Measurements from ENCODE around the gene ATG14. TPM values are rescaled to one million over a fixed set of nuclear protein-coding genes. Genes with fewer than 3 reads are reported as not detected.
"Not testable (repeated sequence)": the region's sequence is repeated elsewhere in the genome, so short reads cannot be mapped to it uniquely, and the experiment has no call there.

Gene ATG14, protein sequence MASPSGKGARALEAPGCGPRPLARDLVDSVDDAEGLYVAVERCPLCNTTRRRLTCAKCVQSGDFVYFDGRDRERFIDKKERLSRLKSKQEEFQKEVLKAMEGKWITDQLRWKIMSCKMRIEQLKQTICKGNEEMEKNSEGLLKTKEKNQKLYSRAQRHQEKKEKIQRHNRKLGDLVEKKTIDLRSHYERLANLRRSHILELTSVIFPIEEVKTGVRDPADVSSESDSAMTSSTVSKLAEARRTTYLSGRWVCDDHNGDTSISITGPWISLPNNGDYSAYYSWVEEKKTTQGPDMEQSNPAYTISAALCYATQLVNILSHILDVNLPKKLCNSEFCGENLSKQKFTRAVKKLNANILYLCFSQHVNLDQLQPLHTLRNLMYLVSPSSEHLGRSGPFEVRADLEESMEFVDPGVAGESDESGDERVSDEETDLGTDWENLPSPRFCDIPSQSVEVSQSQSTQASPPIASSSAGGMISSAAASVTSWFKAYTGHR
- 10.9 and 19.4 TPM in 2 replicates for total RNA-seq

DNA sequence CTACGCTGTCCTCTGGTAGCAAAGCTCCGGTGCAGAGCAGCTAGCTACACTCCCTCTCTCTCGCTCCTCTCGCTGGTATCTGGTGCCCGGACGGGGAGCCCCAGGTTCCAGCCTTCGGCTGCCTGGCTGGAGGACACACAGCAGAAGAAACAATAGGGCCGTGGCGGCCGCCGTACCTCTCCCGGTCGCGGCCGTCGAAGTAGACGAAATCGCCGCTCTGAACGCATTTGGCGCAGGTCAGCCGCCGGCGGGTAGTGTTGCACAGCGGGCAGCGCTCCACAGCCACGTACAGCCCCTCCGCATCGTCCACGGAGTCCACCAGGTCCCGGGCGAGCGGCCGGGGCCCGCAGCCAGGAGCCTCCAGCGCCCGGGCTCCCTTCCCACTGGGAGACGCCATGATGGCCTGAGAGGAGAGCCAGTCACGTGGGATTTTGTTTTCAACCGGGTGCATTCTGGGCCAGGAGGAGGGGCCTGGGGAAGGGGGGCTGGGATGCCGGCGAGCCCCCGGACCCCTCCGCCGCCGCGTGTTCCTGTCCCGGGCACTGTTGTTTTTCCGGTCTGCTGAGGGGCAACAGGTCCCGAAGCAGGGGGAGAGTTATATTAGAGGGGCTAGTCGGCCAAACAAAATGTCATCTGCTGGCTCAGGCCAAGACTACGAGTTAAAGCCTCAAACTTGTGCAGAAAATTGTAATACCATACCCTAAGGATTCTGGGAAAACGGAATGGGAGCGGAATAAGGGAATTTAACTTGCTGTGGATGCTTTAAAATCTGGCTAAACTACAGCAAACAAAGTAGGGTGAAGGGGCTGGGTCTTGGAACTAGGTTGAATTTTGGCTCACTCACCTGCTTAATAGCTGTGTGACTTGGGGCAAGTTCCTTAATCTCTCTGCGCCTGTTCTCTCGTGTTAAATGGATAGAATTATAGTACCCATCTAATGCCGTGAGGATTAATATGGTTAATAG is at the start of gene ATG14:
TSS of gene ATG14 (minus strand) at position 405 of the 964 bp plus-strand sequence. CDS start at position 397, 8 bp downstream.
- DNase-seq (ENCODE audit: low read depth): peak; percentile 68

DNA sequence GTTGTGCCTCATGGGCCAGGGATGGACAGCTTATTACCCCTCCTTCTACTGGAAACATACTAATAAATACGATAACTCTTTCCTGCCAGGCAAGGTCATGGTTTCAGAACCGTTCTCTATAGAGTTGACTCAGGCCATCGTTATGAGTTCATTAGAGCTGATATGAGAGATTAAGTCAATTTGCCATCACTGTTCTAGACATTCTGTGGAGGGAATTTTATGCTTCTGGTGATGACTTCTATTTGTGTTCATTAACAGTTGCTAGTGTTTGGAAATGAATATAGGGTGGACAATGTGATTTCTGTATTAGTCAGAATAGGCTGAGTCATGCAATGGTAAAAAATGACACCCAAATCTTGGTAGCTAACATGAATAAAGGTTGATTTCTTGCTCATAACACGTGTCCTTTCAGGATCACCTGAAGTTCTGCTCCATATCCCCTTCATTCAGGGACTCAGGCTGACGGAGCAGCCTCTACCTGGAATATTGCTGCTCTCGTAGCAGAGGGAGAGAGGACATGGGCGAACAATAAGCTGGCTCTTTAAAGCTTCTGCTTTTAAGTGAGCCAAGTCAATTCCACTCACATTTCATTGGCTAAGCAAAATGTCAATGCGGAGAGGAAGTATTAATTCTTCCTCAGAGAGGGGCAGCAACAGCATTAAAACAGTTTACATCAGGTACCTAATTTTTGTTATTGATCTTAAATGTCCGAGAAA is 47.3 kb upstream of the ATG14 start:
- DNase-seq (ENCODE audit: low read depth): peak; percentile 79

DNA sequence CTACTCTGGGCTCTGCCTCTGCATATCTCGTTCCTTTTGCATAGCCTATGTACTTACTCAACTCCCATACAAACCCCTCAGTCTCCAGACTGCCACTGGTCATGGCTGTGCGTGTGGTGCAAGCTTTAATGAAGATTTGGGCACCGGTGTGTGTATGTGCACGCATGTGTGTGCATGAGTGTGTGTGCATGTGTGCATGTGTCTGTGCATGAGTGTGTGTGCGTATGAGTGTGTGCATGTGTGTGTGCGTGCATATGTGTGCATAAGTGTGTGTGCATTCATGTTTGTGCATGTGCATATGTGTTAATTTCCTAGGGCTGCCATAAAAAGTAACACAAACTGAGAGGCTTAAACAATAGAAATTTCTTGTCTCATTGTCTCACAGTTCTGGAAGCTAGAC is 45.9 kb upstream of the ATG14 start:
- DNase-seq (ENCODE audit: low read depth): no peak

DNA sequence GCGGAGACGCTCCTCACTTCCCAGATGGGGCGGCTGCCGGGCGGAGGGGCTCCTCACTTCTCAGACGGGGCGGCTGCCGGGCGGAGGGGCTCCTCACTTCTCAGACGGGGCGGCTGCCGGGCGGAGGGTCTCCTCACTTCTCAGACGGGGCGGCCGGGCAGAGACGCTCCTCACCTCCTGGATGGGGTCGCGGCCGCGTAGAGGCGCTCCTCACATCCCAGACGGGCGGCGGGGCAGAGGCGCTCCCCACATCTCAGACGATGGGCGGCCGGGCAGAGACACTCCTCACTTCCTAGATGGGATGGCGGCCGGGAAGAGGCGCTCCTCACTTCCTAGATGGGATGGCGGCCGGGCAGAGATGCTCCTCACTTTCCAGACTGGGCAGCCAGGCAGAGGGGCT is 44.8 kb upstream of the ATG14 start:
- DNase-seq (ENCODE audit: low read depth): not testable (repeated sequence)

DNA sequence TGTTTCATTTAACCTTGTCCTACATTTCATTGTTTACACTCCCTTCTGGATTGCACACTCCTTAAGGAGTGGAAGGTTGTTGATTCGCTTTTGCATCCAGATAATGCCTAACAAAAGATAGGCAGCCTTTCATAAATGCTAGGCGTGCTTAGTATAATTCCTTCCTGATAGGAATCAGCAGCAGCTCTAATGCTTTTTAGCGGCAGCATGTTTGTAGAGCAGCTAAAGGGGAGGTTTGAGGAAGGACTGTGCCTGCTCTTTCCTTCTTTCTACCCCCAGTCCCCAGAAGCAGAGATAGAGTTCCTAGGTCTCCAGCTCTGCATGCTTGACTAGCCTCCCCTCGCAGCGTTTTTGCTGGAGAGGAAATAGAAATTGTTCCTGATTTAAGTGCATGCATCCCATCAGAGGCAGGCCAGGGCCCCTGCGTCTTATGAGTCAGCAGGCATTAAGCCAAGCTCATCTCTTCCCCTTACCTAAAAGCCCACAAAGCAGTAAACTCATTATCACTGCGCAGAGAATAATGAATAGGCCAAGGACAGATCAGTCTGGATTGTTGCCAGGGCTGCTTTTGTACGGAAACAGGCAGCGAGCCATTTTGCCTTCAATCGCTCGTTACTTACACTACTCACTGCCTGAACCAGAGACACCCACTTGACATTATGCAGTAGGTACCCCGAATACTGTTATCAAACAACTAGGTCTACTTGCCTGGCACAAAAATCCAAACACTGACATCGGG is 42.8 kb upstream of the ATG14 start:
- DNase-seq (ENCODE audit: low read depth): peak; percentile 92

DNA sequence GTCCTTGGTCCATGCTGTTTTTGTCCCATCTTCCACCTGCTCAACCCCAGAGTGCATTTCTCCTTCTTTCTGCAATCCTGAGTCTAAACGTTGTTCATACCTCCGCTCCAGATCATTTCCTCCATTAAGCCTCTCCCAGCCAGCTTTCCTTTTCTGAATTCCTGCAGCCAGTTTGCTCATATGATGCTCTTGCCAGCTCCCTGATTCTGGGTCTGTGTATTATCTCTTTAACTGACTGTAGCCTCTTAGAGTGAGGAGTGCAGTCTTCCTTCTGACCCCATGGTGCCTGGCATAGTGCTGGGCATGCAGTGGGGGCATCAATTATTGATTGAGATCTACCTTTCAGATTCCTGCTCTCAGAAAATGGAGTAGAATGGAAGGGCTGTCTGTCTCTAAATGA is 40.3 kb upstream of the ATG14 start:
- no peak for DNase-seq (ENCODE audit: low read depth)

DNA sequence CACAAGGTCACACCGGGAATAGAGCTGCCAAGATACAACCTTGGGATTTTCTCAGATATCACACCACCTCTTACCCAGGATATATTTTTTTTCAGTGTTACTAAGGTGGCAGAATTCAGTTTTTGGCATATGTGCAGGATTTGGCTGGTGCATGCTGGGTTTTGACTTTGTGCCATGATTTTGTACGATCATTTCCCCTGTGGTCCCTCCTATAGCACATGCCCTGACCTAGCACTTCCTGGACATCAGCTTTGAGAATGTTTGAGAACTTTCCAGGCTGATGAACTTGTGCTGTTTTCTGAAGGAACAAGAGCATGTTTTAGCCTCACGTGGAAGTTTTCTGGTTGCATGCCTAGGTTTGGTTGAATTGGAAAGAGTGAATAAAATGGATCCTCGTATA is 39.8 kb upstream of the ATG14 start:
- DNase-seq (ENCODE audit: low read depth): peak; percentile 16

DNA sequence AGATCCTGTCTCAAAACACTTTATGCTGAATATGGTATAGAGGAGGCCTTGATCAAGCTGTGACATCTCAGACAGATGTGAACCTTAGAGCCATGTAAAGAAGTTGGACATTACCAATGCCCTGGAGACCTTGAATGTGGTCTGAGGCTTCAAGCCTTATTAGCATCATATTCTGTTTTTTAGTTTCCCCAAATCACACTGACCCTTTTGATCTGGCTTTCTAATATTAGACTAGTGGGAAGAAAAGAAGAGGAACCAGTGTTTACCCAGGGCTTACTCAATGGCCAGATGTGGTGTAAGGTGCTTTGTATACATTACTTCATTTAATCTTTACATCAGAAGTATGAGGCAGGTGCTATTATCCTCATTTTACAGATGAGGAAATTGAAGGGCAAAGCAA is 39.4 kb upstream of the ATG14 start:
- DNase-seq (ENCODE audit: low read depth): no peak

DNA sequence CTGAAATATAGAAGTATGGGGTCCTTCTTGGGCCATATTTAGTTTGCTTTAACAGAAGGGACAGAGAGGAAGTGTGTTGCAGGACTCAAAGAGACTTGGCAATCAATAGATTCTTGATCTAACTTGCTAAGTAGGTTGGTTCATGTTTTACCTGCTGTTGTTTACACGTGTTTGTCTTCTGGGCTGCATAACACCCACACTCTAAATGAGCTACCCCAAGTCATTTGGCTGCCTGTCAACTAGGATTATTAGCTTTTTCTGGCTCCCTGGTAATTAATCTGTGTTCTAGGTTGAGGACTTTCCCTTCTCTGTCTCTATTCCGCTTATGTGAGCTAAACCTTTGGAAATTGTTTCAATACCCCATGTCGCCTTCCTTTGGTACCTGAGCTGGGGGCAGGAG is 38.9 kb upstream of the ATG14 start:
- peak; percentile 49 for DNase-seq (ENCODE audit: low read depth)

DNA sequence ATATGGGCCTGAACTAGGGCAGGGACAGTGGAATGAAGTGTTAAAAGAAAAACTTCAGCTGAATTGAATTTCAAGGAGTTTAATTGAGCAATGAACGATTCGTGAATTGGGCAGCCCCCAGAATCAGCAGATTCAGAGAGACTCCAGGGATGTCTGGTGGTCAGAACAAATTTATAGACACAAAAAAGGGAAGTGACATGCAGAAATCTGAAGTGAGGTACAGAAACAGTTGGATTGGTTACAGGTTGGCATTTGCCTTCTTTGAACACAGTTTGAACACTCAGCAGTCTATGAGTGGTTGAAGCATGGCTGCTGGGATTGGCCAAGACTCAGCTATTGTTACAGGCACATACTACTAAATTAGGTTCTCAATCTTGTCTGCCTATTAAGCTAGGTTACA is 38.5 kb upstream of the ATG14 start:
- no peak for DNase-seq (ENCODE audit: low read depth)

DNA sequence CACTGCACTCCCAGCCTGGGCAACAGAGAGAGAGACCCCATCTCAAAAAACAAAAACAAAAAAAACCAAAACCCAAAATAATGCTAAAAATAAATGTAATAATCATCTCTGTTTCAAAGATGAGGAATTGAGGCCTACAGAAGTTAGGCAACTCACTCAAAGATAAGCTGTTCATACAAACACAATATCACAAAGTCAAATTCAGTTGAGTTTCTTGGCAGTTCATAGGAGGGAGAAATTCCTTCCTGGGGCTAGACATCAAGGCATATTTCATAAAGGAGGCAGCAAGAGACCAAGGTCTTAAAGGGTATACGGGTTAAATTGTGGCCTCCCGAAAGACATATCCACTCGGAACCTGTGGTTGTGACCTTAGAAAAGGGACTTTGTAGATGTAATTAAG is 37.5 kb upstream of the ATG14 start:
- no peak for DNase-seq (ENCODE audit: low read depth)

DNA sequence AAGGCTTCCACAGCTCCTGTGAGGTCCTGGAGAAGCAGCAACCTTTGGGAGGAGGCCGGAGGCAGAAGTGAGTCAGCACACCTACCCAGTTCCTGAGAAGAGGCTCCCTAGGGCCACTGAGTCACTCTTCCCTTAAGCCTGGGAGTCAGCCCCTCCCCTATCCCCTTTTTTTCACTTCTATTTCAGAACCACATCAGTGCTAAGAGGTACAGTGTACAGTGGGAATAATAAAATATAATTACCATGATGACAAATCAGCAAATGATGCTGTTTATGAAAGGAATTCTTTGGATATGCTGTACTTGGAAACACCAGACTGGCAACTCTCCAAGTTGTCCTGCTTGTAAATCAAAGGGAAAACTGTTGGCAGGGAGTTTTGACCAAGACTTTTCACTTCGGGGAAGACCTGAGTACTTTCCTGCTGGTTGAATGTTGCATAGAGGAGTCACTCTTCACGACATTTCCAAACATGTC is 36.5 kb upstream of the ATG14 start:
- peak; percentile 96 for DNase-seq (ENCODE audit: low read depth)

DNA sequence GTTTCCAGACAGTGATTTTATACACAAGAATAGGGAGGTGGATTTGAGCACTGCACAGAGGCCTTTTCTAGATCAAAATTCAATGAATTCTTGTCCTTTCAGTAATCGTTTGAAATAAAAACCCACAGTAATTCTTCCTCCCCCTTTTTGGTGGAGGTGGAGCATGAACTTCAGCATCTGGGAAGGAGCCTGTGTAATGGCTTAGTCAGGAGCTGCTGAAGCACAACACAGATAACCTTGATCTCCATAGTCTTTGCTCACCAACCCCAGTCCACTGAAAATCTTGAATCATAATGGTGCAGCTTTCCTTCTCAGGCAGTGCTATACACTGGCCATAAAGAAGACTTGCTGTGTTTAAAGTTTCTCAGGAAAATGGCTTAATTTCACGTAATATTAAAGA is 35.2 kb upstream of the ATG14 start:
- DNase-seq (ENCODE audit: low read depth): peak; percentile 91

DNA sequence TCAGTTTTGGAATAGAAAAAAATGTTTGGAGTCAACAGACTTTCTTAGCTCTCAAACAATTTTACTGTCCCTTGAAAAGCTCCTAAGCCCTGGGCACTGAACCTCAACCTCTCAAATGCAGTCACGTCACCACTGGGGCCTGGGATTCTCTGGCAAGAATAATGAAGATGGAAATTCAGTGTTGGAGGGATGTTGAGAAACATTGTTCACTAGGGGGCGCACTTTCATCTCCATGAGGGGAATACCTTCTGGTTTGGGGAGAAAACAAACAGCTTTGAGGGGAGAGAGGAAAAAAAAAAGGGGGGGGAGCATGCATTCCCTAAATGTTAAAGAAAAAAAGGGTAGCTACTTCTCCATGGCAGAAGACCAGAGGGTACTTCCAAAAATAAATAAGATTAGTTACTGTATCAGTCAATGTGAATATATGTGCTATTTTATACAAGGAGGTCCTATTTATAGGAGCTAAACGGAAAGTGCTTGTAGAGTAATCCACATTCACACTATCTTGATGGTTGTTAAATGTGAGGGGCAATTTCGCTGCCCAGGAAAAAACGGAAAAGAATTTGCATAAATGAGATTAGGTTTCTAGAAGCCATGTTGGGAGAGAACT is 34.6 kb upstream of the ATG14 start:
- peak; percentile 71 for DNase-seq (ENCODE audit: low read depth)

DNA sequence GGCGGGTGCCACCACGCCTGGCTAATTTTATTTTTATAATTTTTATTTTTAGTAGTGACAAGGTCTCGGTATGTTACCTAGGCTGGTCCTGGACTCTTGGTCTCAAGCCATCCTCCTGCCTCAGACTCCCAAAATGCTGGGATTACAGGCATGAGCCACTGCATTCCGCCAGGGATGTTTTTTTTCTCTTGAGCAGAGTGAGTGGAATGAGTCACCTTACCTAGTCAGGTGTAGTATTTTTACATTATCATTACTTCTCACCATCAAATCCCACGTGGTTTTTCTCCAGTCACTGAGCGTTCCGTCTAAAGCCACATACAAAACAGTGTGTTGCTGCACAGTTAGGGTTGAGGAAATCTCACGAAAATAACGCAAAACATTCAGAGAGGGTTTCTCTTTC is 29.7 kb upstream of the ATG14 start:
- peak; percentile 33 for DNase-seq (ENCODE audit: low read depth)

DNA sequence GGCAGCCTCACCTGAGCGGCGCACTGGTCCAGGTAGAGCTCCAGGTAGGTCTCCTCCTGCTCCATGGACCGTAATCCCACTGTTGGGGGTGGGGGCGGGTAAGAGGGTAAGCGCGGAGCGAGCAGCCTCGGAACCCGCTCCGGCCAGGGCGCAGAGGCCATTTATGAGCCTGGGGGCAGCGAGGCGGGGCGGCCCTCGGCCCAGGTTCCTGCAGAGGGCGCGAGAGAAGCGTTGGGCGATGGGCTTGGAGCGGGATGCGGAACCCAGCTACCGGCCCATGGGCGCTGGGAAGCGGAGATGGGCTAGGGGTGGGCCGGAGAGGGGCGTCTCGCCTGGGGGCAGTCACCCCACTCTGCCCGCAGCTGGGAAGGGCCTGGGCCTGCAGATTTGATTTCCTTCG is 28.8 kb upstream of the ATG14 start, which contains the start of gene TBPL2:
TSS of gene TBPL2 (minus strand) at position 232 of the 400 bp plus-strand sequence. CDS start at position 65, 167 bp downstream.
- no peak for DNase-seq (ENCODE audit: low read depth)

DNA sequence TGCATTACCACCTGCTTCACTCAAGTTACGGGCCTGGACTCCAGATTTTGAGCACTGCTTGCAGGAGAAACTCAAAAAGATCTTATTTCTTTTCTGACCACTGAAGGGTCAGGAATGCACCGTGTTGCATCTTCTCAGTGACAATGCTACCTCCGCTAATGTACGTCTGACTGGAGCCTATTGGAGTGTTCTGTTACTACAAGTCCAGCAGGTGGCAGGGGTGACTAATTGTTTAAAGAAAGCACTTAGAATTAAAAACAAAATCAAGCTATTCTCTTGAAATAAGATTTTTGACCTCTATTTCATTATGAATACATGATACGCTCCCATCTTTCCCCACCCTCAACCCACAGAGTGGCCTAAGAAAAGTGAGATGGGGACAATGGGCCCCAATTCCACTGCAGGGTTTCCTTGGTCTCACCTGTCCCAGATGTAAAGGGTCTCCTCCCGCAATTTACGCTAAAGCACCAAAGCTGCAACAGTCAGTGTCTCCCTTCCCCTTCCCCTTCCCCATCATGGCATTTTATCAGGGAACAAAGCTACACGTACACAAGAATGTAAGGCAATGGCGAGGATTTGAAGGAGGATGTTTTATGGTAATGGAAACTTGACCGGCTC is 26.5 kb upstream of the ATG14 start:
- peak; percentile 69 for DNase-seq (ENCODE audit: low read depth)

DNA sequence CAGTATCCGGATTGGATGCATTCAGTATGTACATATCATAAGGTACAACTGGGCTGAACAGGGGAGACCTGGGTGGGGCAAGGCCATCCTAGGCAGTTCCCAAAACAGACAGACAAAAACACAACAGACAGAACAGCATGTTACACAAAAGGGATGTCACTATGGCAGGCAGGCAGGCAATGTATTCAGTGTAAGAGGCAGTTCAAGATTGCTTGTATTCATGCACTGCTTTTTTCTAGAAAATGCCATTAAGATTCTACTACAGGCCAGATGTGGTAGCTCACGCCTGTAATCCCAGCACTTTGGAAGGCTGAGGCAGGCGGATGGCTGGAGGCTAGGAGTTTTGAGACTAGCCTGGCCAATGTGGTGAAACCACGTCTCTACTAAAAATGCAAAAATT is 25.3 kb upstream of the ATG14 start:
- no peak for DNase-seq (ENCODE audit: low read depth)

DNA sequence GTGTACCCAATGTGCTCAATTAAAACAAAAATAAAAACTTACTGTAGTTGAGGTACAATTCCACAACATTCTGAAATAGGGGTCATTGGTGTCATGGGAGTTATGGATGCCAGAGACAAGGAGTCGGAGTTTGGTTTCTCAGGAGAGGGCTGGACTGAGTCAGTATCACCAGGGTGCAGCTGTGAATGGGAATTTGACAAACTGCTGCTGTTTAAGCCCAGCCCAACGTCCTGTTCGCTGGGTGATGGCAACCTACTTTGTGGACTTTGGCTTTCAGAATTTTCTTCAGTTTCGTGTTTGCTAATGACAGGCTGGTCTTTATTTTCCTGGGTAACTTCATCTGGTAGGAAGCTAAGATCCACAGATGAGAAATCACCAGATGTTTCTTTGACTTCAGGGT is 24.9 kb upstream of the ATG14 start:
- no peak for DNase-seq (ENCODE audit: low read depth)

DNA sequence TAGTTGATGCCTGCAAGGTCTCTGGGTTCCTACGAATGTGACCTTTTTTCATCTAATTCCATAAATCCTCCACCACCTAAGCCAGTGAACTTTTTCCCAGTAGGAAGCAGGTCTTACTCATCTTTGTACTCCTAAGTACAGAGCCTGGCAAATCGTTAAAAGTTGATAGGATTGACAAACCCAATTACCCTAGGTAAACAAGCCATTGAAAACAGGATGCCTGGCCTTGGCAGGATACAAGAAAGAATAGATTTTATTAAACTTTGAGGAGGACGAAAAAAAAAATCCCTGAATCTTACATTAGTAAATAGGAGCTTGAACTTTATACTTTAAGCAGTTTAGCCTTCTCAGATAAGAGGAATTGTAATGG is 23.2 kb upstream of the ATG14 start:
- DNase-seq (ENCODE audit: low read depth): peak; percentile 46

All from renal cortical epithelial cell (primary cell).